Neural cell (in vitro differentiated cells): Measurements from ENCODE around the gene VHLL.

ENCODE experiments used
- CTCF ChIP-seq: fragments of 450-650 bp; IDR thresholded peaks from 2 replicates; pipeline ENCODE4 v1.5.1; 2014; ENCODE audit warnings: antibody characterized with exemption, mild to moderate bottlenecking, moderate library complexity; ENCODE audit not compliant: poor library complexity, severe bottlenecking
- EZH2 ChIP-seq: fragments of 200-600, 300-800 bp; shearing (Covaris generic), sonication (generic); IDR thresholded peaks from 2 replicates; pipeline ENCODE4 v1.6.1; 2014; ENCODE audit warnings: antibody characterized with exemption, low read length, borderline replicate concordance, mild to moderate bottlenecking; ENCODE audit not compliant: insufficient read depth, poor library complexity, severe bottlenecking
- MXI1 ChIP-seq: fragments of 450-650 bp; conservative IDR thresholded peaks from 2 replicates; pipeline ENCODE4 v1.6.1; 2014; ENCODE audit warnings: antibody characterized with exemption, mild to moderate bottlenecking; ENCODE audit not compliant: poor library complexity, severe bottlenecking
- TAF1 ChIP-seq: IDR thresholded peaks from 2 replicates; pipeline ENCODE4 v1.6.1; 2012; ENCODE audit warnings: low read depth

GRCh38 chr1:156266051-156266450 lies 33.1 kb downstream of the VHLL start:
- no peak for TF ChIP-seq CTCF
- TF ChIP-seq MXI1 = no peak
- TF ChIP-seq EZH2 = no peak
- TF ChIP-seq TAF1 = no peak
